C4-2B (cell line): ENCODE results near the gene SF3B3.
"Not testable (repeated sequence)": the region's sequence is repeated elsewhere in the genome, so short reads cannot be mapped to it uniquely, and the experiment has no call there.

Experiments
- H3K27ac ChIP-seq: fragments of 450-650 bp; 2 replicates; pipeline ENCODE4 v1.5.1; 2017
- CTCF ChIP-seq: fragments of 450-650 bp; conservative IDR thresholded peaks from 2 replicates; pipeline ENCODE4 v1.5.1; 2017; ENCODE audit warnings: mild to moderate bottlenecking
- ZFX ChIP-seq: fragments of 450-650 bp; IDR thresholded peaks from 2 replicates; pipeline ENCODE4 v1.6.1; 2017

Gene SF3B3

GRCh38 chr16:70611224-70611598, 87.6 kb downstream of the SF3B3 start:
- TF ChIP-seq CTCF = no peak
- TF ChIP-seq ZFX = no peak
- no peak overlapping the region for H3K27ac ChIP-seq

- H3K27ac ChIP-seq = no peak overlapping the region
- no peak for TF ChIP-seq ZFX
- TF ChIP-seq CTCF = no peak
These were observed 88.2 kb downstream of the SF3B3 start for GRCh38 chr16:70611785-70612303.

DNA sequence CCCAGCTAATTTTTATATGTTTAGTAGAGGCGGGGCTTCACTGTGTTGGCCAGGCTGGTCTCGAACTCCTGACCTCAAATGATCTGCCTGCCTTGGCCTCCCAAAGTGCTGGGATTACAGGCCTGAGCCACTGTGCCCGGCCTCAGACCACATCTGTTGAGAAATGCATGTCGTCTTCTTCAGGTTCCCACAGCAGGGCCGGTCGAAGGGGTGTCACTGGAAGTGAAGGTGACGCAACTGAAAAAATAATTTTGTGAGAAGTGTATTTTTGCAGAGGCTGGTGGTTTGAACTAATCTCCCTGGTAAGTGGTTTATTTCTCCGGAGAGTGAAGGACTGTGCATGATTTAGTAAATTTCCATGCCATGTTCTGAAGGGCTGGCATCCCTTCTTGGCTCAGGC, 89.3 kb downstream of the SF3B3 start:
- TF ChIP-seq CTCF (no peak), ZFX (no peak)
- no peak overlapping the region; the same call in 1 of the 2 replicates for H3K27ac ChIP-seq

- TF ChIP-seq CTCF (no peak), ZFX (no peak)
- peak overlapping the region; percentile 42 for H3K27ac ChIP-seq
These were observed 90.8 kb downstream of the SF3B3 start for GRCh38 chr16:70614208-70614951.

GRCh38 chr16:70615945-70616344, 92.3 kb downstream of the SF3B3 start:
- H3K27ac ChIP-seq = no peak overlapping the region
- TF ChIP-seq ZFX (no peak), CTCF (no peak)

GRCh38 chr16:70621864-70622263, 98.2 kb downstream of the SF3B3 start:
- not testable (repeated sequence) for H3K27ac ChIP-seq
